GM12878 (cell line): Measurements from ENCODE around the gene PDE6D. TPM values are rescaled to one million over a fixed set of nuclear protein-coding genes. Genes with fewer than 3 reads are reported as not detected.

Experiments
- BHLHE40 ChIP-seq, 2 experiments: fragments of 450-650 bp in 1 of 2; IDR thresholded peaks; 2 replicates each; pipeline ENCODE4 v1.6.1; 2011 to 2017; ENCODE audit warnings: low read depth in 2 of 2, borderline replicate concordance in 1 of 2, improper control_type of control experiment in 1 of 2, low read length in 1 of 2, mild to moderate bottlenecking in 1 of 2
- EGR1 ChIP-seq, 2 experiments: IDR thresholded peaks; 1 replicate in 1 of 2; 2 replicates in 1 of 2; pipeline ENCODE4 v1.6.1; 2011 to 2012; ENCODE audit warnings: low read depth in 2 of 2, low read length in 2 of 2, borderline replicate concordance in 1 of 2, mild to moderate bottlenecking in 1 of 2, moderate library complexity in 1 of 2
- FOXM1 ChIP-seq: IDR thresholded peaks from 2 replicates; pipeline ENCODE4 v1.6.1; 2012; ENCODE audit warnings: low read depth, mild to moderate bottlenecking, inconsistent platforms, low read length, moderate library complexity
- GATAD2B ChIP-seq: fragments of 450-650 bp; conservative IDR thresholded peaks from 2 replicates; pipeline ENCODE4 v1.6.1; 2017; ENCODE audit warnings: low read depth, mild to moderate bottlenecking, moderate library complexity
- HCFC1 ChIP-seq: fragments of 150-350 bp; IDR thresholded peaks from 2 replicates; pipeline ENCODE4 v1.6.1; 2014; ENCODE audit warnings: low read length
- KDM1A ChIP-seq: fragments of 200-600 bp; sonication (generic); IDR thresholded peaks from 2 replicates; pipeline ENCODE4 v1.6.1; 2016; ENCODE audit warnings: borderline replicate concordance
- MLLT1 ChIP-seq: fragments of 450-650 bp; IDR thresholded peaks from 2 replicates; pipeline ENCODE4 v1.6.1; 2016; ENCODE audit warnings: mild to moderate bottlenecking
- MYB ChIP-seq: fragments of 150-350 bp; IDR thresholded peaks from 2 replicates; pipeline ENCODE4 v1.6.1; 2014; ENCODE audit warnings: mild to moderate bottlenecking, low read depth, low read length, borderline replicate concordance
- NFIC ChIP-seq: IDR thresholded peaks from 2 replicates; pipeline ENCODE4 v1.6.1; 2012; ENCODE audit warnings: low read depth, mild to moderate bottlenecking, inconsistent platforms, low read length, moderate library complexity
- PAX8 ChIP-seq: fragments of 450-650 bp; IDR thresholded peaks from 2 replicates; pipeline ENCODE4 v1.6.1; 2017; ENCODE audit warnings: mild to moderate bottlenecking, moderate library complexity
- SIN3A ChIP-seq: IDR thresholded peaks from 2 replicates; pipeline ENCODE4 v1.6.1; 2012; ENCODE audit warnings: low read depth, low read length, improper control_type of control experiment
- SMAD5 ChIP-seq: IDR thresholded peaks from 2 replicates; pipeline ENCODE4 v1.6.1; 2016; ENCODE audit warnings: antibody characterized with exemption, low read depth
- SP1 ChIP-seq: IDR thresholded peaks from one replicate; pipeline ENCODE4 v1.6.1; 2011; ENCODE audit warnings: low read depth, low read length
- SRF ChIP-seq, 2 experiments: IDR thresholded peaks; 2 replicates each; pipeline ENCODE4 v1.6.1; 2011; ENCODE audit warnings: low read depth in 2 of 2, low read length in 2 of 2, mild to moderate bottlenecking in 1 of 2, moderate library complexity in 1 of 2
- TCF7 ChIP-seq: IDR thresholded peaks from 2 replicates; pipeline ENCODE4 v1.6.1; 2014; ENCODE audit warnings: antibody characterized with exemption, borderline replicate concordance
- ZZZ3 ChIP-seq: IDR thresholded peaks from 2 replicates; pipeline ENCODE4 v1.6.1; 2011; ENCODE audit warnings: low read depth; ENCODE audit not compliant: control insufficient read depth, insufficient read length
- polyA plus RNA-seq, 11 experiments: library from polyadenylated mRNA; depleted of rRNA in 4 of 11; unstranded in 6 of 11; stranded (reverse) in 5 of 11; fragments of >200 nt; fragmentation: Nextera tagmentation in 4 of 11; fragmentation: Illumina TruSeq in 1 of 11; extraction: Ambion mirVana in 4 of 11; extraction: Trizol in 1 of 11; gene quantifications; 1 replicate in 1 of 11; 2 replicates in 10 of 11; pipeline versions ENCODE4 v1.2.1 to v1.2.3, GENCODE V29; 2011 to 2016; ENCODE audit warnings: inconsistent platforms in 2 of 11, missing spikeins in 2 of 11, low read depth in 1 of 11
- total RNA-seq, 4 experiments: library from RNA; depleted of rRNA in 3 of 4; stranded (reverse); fragments of >200 nt in 3 of 4; fragmentation: Illumina TruSeq in 1 of 4; extraction: Trizol in 1 of 4; gene quantifications; 2 replicates each; pipeline versions ENCODE4 v1.2.1 to v1.2.3, GENCODE V29; 2013 to 2021
- TF ChIP-seq, protein P1 (sequence below): IDR thresholded peaks from 2 replicates; pipeline ENCODE4 v1.6.1; 2012; ENCODE audit warnings: low read depth, low read length, improper control_type of control experiment
- TF ChIP-seq, protein P2 (sequence below): fragments of 450-650 bp; IDR thresholded peaks from 2 replicates; pipeline ENCODE4 v1.6.1; 2017; ENCODE audit warnings: mild to moderate bottlenecking, moderate library complexity
- TF ChIP-seq, protein P3 (sequence below): fragments of 150-350 bp; IDR thresholded peaks from 2 replicates; pipeline ENCODE4 v1.6.1; 2016; ENCODE audit warnings: low read depth, low read length

Gene PDE6D
- total and polyA plus RNA-seq, 10 of the 15 experiments (the other 5 are each of a cell fraction or from before 2014, with no cell fraction given): 8.2 to 69.4 (median 56.2) TPM

- peak in 1 of 2 experiments; percentile 22; a peak in 1 of 3 replicates for TF ChIP-seq EGR1 (IDR thresholded peaks at IDR 0.05; ENCODE audit: borderline replicate concordance in 1 of 2, low read depth in 2 of 2, low read length in 2 of 2)
- TF ChIP-seq MLLT1: 0 out of 2 replicates have a peak, but pooled peaks have one; percentile 50
- TF ChIP-seq GATAD2B: peak; percentile 71
- TF ChIP-seq, protein P1, sequence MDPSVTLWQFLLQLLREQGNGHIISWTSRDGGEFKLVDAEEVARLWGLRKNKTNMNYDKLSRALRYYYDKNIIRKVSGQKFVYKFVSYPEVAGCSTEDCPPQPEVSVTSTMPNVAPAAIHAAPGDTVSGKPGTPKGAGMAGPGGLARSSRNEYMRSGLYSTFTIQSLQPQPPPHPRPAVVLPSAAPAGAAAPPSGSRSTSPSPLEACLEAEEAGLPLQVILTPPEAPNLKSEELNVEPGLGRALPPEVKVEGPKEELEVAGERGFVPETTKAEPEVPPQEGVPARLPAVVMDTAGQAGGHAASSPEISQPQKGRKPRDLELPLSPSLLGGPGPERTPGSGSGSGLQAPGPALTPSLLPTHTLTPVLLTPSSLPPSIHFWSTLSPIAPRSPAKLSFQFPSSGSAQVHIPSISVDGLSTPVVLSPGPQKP: no peak
- TF ChIP-seq, protein P2, sequence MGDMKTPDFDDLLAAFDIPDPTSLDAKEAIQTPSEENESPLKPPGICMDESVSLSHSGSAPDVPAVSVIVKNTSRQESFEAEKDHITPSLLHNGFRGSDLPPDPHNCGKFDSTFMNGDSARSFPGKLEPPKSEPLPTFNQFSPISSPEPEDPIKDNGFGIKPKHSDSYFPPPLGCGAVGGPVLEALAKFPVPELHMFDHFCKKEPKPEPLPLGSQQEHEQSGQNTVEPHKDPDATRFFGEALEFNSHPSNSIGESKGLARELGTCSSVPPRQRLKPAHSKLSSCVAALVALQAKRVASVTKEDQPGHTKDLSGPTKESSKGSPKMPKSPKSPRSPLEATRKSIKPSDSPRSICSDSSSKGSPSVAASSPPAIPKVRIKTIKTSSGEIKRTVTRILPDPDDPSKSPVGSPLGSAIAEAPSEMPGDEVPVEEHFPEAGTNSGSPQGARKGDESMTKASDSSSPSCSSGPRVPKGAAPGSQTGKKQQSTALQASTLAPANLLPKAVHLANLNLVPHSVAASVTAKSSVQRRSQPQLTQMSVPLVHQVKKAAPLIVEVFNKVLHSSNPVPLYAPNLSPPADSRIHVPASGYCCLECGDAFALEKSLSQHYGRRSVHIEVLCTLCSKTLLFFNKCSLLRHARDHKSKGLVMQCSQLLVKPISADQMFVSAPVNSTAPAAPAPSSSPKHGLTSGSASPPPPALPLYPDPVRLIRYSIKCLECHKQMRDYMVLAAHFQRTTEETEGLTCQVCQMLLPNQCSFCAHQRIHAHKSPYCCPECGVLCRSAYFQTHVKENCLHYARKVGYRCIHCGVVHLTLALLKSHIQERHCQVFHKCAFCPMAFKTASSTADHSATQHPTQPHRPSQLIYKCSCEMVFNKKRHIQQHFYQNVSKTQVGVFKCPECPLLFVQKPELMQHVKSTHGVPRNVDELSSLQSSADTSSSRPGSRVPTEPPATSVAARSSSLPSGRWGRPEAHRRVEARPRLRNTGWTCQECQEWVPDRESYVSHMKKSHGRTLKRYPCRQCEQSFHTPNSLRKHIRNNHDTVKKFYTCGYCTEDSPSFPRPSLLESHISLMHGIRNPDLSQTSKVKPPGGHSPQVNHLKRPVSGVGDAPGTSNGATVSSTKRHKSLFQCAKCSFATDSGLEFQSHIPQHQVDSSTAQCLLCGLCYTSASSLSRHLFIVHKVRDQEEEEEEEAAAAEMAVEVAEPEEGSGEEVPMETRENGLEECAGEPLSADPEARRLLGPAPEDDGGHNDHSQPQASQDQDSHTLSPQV: peak; percentile 40; the same call in 1 of the 2 replicates
- TF ChIP-seq BHLHE40 (IDR thresholded peaks at IDR 0.05; ENCODE audit: borderline replicate concordance in 1 of 2, low read depth in 2 of 2, low read length in 1 of 2): peak; percentile 77 to 80
- TF ChIP-seq MYB: peak; percentile 67; the same call in 1 of the 2 replicates
- peak; percentile 76; the same call in 1 of the 2 replicates for TF ChIP-seq SMAD5
- no peak for TF ChIP-seq KDM1A
- no peak for TF ChIP-seq TCF7
- no peak for TF ChIP-seq NFIC
- peak; percentile 32 for TF ChIP-seq SP1
- TF ChIP-seq SRF (IDR thresholded peaks at IDR 0.05; ENCODE audit: low read depth in 2 of 2, low read length in 2 of 2): 0 out of 4 replicates have a peak, but pooled peaks of 1 of the 2 experiments have one; percentile 8
- TF ChIP-seq PAX8: no peak
- TF ChIP-seq FOXM1: no peak
- TF ChIP-seq ZZZ3: no peak
- TF ChIP-seq HCFC1: no peak
- no peak for TF ChIP-seq SIN3A
- TF ChIP-seq, protein P3, sequence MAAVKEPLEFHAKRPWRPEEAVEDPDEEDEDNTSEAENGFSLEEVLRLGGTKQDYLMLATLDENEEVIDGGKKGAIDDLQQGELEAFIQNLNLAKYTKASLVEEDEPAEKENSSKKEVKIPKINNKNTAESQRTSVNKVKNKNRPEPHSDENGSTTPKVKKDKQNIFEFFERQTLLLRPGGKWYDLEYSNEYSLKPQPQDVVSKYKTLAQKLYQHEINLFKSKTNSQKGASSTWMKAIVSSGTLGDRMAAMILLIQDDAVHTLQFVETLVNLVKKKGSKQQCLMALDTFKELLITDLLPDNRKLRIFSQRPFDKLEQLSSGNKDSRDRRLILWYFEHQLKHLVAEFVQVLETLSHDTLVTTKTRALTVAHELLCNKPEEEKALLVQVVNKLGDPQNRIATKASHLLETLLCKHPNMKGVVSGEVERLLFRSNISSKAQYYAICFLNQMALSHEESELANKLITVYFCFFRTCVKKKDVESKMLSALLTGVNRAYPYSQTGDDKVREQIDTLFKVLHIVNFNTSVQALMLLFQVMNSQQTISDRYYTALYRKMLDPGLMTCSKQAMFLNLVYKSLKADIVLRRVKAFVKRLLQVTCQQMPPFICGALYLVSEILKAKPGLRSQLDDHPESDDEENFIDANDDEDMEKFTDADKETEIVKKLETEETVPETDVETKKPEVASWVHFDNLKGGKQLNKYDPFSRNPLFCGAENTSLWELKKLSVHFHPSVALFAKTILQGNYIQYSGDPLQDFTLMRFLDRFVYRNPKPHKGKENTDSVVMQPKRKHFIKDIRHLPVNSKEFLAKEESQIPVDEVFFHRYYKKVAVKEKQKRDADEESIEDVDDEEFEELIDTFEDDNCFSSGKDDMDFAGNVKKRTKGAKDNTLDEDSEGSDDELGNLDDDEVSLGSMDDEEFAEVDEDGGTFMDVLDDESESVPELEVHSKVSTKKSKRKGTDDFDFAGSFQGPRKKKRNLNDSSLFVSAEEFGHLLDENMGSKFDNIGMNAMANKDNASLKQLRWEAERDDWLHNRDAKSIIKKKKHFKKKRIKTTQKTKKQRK: peak; percentile 30; the same call in 1 of the 2 replicates
These were observed 67.1 kb downstream of the PDE6D start (continued) for GRCh38 chr2:231713730-231714638.
